GM18873 (cell line): ENCODE measurements around the gene TBC1D1.

Experiments used
- ATAC-seq: cut with Tn5 transposase; IDR thresholded peaks from one replicate; pipeline ENCODE4 v1.9.1; 2021; ENCODE audit warnings: mild to moderate bottlenecking, moderate library complexity, moderate number of reproducible peaks; ENCODE audit not compliant: unreplicated experiment, low FRiP score

The TBC1D1 gene

GRCh38 chr4:37889849-37890800 is 759 bp upstream of the TBC1D1 start:
- peak; percentile 12 for ATAC-seq

GRCh38 chr4:37891260-37892159 is 626 bp downstream of the TBC1D1 start:
- ATAC-seq, result peak; percentile 57

- peak; percentile 51 for ATAC-seq
Measured at GRCh38 chr4:37892641-37893040, 1.8 kb downstream of the TBC1D1 start.

- ATAC-seq, result no peak
Measured at GRCh38 chr4:37893164-37893563, 2.3 kb downstream of the TBC1D1 start.

GRCh38 chr4:37895271-37895670 is 4.4 kb downstream of the TBC1D1 start:
- no peak for ATAC-seq

GRCh38 chr4:37896206-37896860 is 5.4 kb downstream of the TBC1D1 start:
- no peak for ATAC-seq

- no peak for ATAC-seq
Measured at GRCh38 chr4:37902212-37902611, 11.3 kb downstream of the TBC1D1 start.

GRCh38 chr4:37902738-37903693 is 12.1 kb downstream of the TBC1D1 start:
- no peak for ATAC-seq

- ATAC-seq, result no peak
Measured at GRCh38 chr4:37903901-37904300, 13.0 kb downstream of the TBC1D1 start.

GRCh38 chr4:37904824-37905223 is 13.9 kb downstream of the TBC1D1 start:
- no peak for ATAC-seq

- no peak for ATAC-seq
Measured at GRCh38 chr4:37905533-37906169, 14.8 kb downstream of the TBC1D1 start.

- no peak for ATAC-seq
Measured at GRCh38 chr4:37908488-37909331, 17.8 kb downstream of the TBC1D1 start.

GRCh38 chr4:37909332-37910090 is 18.6 kb downstream of the TBC1D1 start:
- ATAC-seq, result no peak

- ATAC-seq, result no peak
Measured at GRCh38 chr4:37910091-37910486, 19.2 kb downstream of the TBC1D1 start.

GRCh38 chr4:37914539-37914938 is 23.7 kb downstream of the TBC1D1 start:
- no peak for ATAC-seq

GRCh38 chr4:37917388-37917787 is 26.5 kb downstream of the TBC1D1 start:
- no peak for ATAC-seq

GRCh38 chr4:37918653-37919052 is 27.8 kb downstream of the TBC1D1 start:
- ATAC-seq, result no peak
